Kidney (tissue), 14 donors: ENCODE measurements around the gene RNF180. TPM values are rescaled to one million over a fixed set of nuclear protein-coding genes. Genes with fewer than 3 reads are reported as not detected.

ENCODE experiments used
- DNase-seq, 5 donors: peaks; one replicate each; pipeline ENCODE4 v3.0.0-alpha.2; 2013 to 2020
- FAIRE-seq: peaks from 2 replicates; lab custom pipeline; 2012; peaks lifted over from hg19 to GRCh38; lab: Jason Lieb, UNC
- H3K27ac ChIP-seq, 2 donors: one replicate each; pipeline ENCODE4 v1.7.0; 2013; ENCODE audit warnings: low read depth in 2 of 2, low read length in 2 of 2, inconsistent platforms in 1 of 2
- H3K27me3 ChIP-seq: one replicate; pipeline ENCODE4 v1.7.1; 2013; ENCODE audit warnings: low read length, inconsistent platforms; ENCODE audit not compliant: control insufficient read depth, insufficient read depth
- H3K36me3 ChIP-seq, 3 donors: one replicate each; pipeline versions ENCODE4 v1.7.0 to v1.7.1; 2013; ENCODE audit warnings: low read length in 3 of 3, control low read depth in 1 of 3, inconsistent platforms in 1 of 3; ENCODE audit not compliant: insufficient read depth in 3 of 3, control insufficient read depth in 2 of 3
- H3K4me1 ChIP-seq, 3 donors: one replicate each; pipeline versions ENCODE4 v1.7.0 to v1.7.1; 2013; ENCODE audit warnings: low read length in 3 of 3, inconsistent platforms in 1 of 3, low read depth in 1 of 3; ENCODE audit not compliant: control insufficient read depth in 2 of 3, insufficient read depth in 2 of 3
- H3K4me3 ChIP-seq, 3 donors: one replicate each; pipeline versions ENCODE4 v1.7.0 to v1.8.1; 2013; ENCODE audit warnings: low read length in 3 of 3, control low read depth in 1 of 3, inconsistent platforms in 1 of 3
- H3K9ac ChIP-seq, 3 donors: one replicate each; pipeline versions ENCODE4 v1.7.0 to v1.7.1; 2013; ENCODE audit warnings: low read length in 3 of 3, control low read depth in 1 of 3, inconsistent platforms in 1 of 3
- H3K9me3 ChIP-seq, 3 donors: one replicate each; pipeline versions ENCODE4 v1.7.0 to v1.7.1; 2013; ENCODE audit warnings: low read length in 3 of 3, control low read depth in 1 of 3, inconsistent platforms in 1 of 3; ENCODE audit not compliant: control insufficient read depth in 2 of 3, insufficient read depth in 1 of 3
- intact Hi-C: fragments of 100-400 bp; cut with DNase I; formaldehyde crosslinking; loops from one replicate; pipeline ENCODE4 v1.11.1; 2022
- polyA plus RNA-seq: library from polyadenylated mRNA; stranded (reverse); fragments of 350-450 nt; fragmentation: Illumina TruSeq; extraction: RNeasy Lipid Tissue Mini Kit (QIAGEN cat#74804); gene quantifications from one replicate; pipeline ENCODE4 v1.2.3, GENCODE V29; 2014; ENCODE audit warnings: low read depth, low replicate concordance; ENCODE audit not compliant: insufficient read depth
- total RNA-seq: library from RNA; stranded (reverse); fragmentation: NEBNext Ultra II Directional; extraction: Animal tissue kit (Norgen Biotek cat#: 25700); gene quantifications from one replicate; pipeline ENCODE4 v1.2.1, GENCODE V29; 2021
- TF ChIP-seq, protein P1 (sequence below): IDR thresholded peaks from 3 replicates; pipeline ENCODE4 v1.5.1; 2012; ENCODE audit warnings: mild to moderate bottlenecking, moderate library complexity, borderline replicate concordance; ENCODE audit not compliant: insufficient read depth; ENCODE audit errors: extremely low read depth
- donor health status: control.
- donor health status: control.
- donor health status: control.
- donor health status: control.
- donor health status: control.
- donor health status: DM: yes; HTN: yes; CAD: no.
- donor health status: Normal renal cell carcinoma (clear cell type).

Gene RNF180
- total and polyA plus RNA-seq, 2 donors from 2014 or later: 3.8 to 23.0 TPM

DNA sequence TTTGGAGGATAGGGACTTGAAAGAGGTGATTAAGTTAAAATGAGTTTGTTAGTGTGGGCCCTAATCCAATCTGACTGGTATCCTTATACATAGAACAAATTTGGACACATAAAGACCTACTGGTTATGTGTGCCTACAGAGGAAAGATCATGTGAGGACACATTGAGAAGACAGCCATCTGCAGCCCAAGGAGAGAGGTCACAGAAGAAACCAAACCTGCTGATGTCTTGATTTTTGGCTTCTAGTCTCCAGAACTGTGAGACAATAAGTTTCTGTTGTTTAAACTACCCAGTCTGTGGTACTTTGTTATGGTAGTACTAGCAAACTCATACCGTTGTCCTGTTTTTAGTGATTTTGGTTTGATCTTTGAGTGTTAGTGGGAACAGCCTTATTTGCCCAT, 18.3 kb downstream of the RNF180 start:
- Histone ChIP-seq H3K9ac (no peak overlapping the region), H3K27ac (no peak overlapping the region), H3K36me3 (no peaks in the 10 kb centered on the region), H3K4me1 (peaks cover 0 to 3% (median 0%) of the 10 kb centered on the region in 3 donors), H3K9me3 (no peaks in the 10 kb centered on the region), H3K4me3 (no peak overlapping the region), H3K27me3 (no peaks in the 10 kb centered on the region)
- DNase-seq (no peak), FAIRE-seq (no peak)
- intact Hi-C loops: no loop called here
- TF ChIP-seq, protein P1, sequence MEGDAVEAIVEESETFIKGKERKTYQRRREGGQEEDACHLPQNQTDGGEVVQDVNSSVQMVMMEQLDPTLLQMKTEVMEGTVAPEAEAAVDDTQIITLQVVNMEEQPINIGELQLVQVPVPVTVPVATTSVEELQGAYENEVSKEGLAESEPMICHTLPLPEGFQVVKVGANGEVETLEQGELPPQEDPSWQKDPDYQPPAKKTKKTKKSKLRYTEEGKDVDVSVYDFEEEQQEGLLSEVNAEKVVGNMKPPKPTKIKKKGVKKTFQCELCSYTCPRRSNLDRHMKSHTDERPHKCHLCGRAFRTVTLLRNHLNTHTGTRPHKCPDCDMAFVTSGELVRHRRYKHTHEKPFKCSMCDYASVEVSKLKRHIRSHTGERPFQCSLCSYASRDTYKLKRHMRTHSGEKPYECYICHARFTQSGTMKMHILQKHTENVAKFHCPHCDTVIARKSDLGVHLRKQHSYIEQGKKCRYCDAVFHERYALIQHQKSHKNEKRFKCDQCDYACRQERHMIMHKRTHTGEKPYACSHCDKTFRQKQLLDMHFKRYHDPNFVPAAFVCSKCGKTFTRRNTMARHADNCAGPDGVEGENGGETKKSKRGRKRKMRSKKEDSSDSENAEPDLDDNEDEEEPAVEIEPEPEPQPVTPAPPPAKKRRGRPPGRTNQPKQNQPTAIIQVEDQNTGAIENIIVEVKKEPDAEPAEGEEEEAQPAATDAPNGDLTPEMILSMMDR: no peak

DNA sequence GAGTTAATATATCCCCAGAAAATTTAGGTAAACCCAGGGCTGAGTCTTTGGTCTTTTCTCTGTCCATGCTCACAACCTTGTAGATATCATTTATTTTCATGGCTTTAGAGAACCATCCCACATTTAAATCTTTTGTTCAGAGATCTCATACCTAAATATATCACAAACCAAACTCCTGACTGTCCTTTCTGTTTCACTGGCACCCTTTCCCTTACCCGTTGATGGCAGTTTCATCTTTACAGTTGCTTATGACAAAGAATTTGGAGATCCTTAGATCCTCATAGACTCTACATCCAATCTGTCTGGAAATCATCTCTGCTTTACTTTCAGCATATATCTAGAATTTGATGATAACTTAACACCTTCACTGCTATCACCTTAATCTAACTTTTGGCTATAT, 19.2 kb downstream of the RNF180 start:
- Histone ChIP-seq H3K4me1 (peaks cover 0 to 3% (median 0%) of the 10 kb centered on the region in 3 donors), H3K9me3 (no peaks in the 10 kb centered on the region), H3K9ac (no peak overlapping the region), H3K27me3 (no peaks in the 10 kb centered on the region), H3K27ac (no peak overlapping the region), H3K4me3 (no peak overlapping the region), H3K36me3 (no peaks in the 10 kb centered on the region)
- TF ChIP-seq, protein P1: no peak
- DNase-seq (no peak), FAIRE-seq (no peak)
- intact Hi-C loops: no loop called here

DNA sequence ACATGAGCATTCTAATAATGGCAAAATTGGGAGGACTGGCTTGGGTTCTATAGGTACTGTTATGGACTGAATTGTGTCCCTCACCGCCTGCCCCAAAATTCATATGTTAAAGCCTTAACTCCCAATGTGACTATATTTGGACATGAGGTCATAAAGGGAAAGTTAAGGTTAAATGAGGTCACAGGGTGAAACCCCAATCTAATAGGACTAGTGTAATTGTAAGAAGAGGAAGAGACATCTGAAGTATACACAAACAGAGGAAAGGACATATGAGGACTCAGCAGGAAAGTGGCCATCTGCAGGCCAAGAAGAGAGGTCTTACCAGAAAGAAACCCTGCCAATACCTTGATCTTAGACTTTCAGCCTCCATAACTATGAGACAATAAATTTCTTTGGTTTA, 23.1 kb downstream of the RNF180 start:
- intact Hi-C loops: no loop called here
- no peak for FAIRE-seq
- Histone ChIP-seq H3K9ac (no peak overlapping the region), H3K4me3 (no peak overlapping the region), H3K27ac (no peak overlapping the region), H3K4me1 (peaks cover 0 to 6% (median 0%) of the 10 kb centered on the region in 3 donors), H3K36me3 (no peaks in the 10 kb centered on the region), H3K27me3 (no peaks in the 10 kb centered on the region), H3K9me3 (no peaks in the 10 kb centered on the region)
- DNase-seq: no peak
- TF ChIP-seq, protein P1: no peak
